ENCODE results near the gene LPP. TPM values are rescaled to one million over a fixed set of nuclear protein-coding genes. Genes with fewer than 3 reads are reported as not detected.

LPP gene
- polyA plus RNA-seq, 2 of the 4 experiments (the other 2 are of a cell fraction): 11.0 to 30.8 TPM

DNA sequence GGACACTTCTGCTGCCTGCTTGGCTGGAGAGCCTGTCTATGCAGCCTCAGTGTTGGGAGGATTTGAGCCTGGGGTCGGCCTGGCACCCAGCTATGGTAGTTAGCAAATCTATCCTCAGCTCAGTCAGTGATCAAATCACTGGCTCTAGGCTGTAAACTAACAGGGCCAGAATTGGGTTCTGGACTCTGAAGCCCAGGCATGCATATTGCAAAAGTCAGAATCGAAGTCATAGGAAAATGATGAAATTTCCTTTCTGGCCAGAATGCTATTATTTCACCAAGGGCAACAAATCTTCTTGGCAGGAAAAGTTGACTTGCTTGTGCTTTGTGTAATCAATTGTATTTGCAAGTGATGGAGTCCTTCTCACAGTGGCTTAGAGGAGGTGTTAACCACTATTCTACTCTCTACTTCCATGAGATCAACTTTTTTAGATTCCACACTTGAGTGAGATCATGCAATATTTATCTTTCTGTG lies 535.2 kb downstream of the LPP start (continued):
- no peak for TF ChIP-seq ZNF302 (CRISPR knock-in tag; IDR thresholded peaks at IDR 0.05)

GRCh38 chr3:188690064-188690463 lies 536.1 kb downstream of the LPP start:
- Histone ChIP-seq H3K4me1 (peaks cover 14% of the 10 kb centered on the region), H3K4me3 (no peak overlapping the region), H3K27ac (no peak overlapping the region), H3K9me3 (no peaks in the 10 kb centered on the region), H3K4me2 (no peak overlapping the region)
- ChIA-PET CTCF (no interaction called here), POLR2A (no interaction called here)
- 93% methylated on average over 5 of the region's 5 CpGs for WGBS (ENCODE audit: missing lambda C conversion rate)
- FAIRE-seq (no peak), DNase-seq (ENCODE audit: low read depth in 1 of 2, low spot score in 1 of 2) (no peak), ATAC-seq (no peak)
- TF ChIP-seq NR3C1 (IDR thresholded peaks at IDR 0.05) (no peak), TFCP2L1 (CRISPR knock-in tag; IDR thresholded peaks at IDR 0.05) (no peak)
- TF ChIP-seq, protein P1, sequence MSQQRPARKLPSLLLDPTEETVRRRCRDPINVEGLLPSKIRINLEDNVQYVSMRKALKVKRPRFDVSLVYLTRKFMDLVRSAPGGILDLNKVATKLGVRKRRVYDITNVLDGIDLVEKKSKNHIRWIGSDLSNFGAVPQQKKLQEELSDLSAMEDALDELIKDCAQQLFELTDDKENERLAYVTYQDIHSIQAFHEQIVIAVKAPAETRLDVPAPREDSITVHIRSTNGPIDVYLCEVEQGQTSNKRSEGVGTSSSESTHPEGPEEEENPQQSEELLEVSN (IDR thresholded peaks at IDR 0.05; ENCODE audit: borderline replicate concordance, low read depth): no peak
- TF ChIP-seq, protein P2, sequence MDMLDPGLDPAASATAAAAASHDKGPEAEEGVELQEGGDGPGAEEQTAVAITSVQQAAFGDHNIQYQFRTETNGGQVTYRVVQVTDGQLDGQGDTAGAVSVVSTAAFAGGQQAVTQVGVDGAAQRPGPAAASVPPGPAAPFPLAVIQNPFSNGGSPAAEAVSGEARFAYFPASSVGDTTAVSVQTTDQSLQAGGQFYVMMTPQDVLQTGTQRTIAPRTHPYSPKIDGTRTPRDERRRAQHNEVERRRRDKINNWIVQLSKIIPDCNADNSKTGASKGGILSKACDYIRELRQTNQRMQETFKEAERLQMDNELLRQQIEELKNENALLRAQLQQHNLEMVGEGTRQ (IDR thresholded peaks at IDR 0.05): no peak

- H3K4me2 ChIP-seq: no peak overlapping the region
- 78% methylated on average over 1 of the region's 1 CpG for WGBS (ENCODE audit: missing lambda C conversion rate)
- no peak overlapping the region for H3K4me3 ChIP-seq
- H3K9me3 ChIP-seq: no peaks in the 10 kb centered on the region
- no peak for DNase-seq (ENCODE audit: low read depth in 1 of 2, low spot score in 1 of 2)
- CTCF ChIA-PET: interaction anchor here (0.8 to 1.4 kb wide), 4 partner anchors 11 to 951 kb away, joined by 3 to 5 read pairs (median 4); no protein-coding TSS in a partner anchor
- POLR2A ChIA-PET: no interaction called here
- peaks cover 20% of the 10 kb centered on the region for H3K4me1 ChIP-seq
- TF ChIP-seq MAX (IDR thresholded peaks at IDR 0.05) (no peak), RFX5 (IDR thresholded peaks at IDR 0.05) (no peak), FOXS1 (CRISPR knock-in tag; IDR thresholded peaks at IDR 0.05) (no peak), MAFK (IDR thresholded peaks at IDR 0.05; ENCODE audit: partially characterized antibody) (peak; percentile 81)
- TF ChIP-seq, protein P2 (IDR thresholded peaks at IDR 0.05): no peak
- no peak for ATAC-seq
- no peak overlapping the region for H3K27ac ChIP-seq
- no peak for FAIRE-seq
Observed at GRCh38 chr3:188691004-188691403, 537.0 kb downstream of the LPP start.

DNA sequence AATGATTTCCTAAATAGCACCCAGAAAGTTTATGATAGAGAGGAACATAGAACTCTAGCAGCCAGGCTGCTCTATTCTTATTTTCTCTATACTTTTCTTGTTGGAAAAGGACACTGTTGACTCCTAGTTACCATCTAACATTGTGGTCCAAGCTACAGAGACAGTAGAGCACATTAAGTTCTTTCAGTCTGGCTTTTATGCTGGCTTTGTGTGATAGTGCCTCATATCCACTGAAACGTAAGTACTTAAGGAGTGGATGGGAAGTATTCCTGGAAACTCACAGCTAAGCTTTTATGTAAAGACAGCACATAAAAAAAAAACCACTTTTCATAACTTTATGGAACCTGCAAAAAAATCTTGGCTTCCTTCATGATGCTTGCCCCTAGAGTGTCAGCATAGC lies 537.7 kb downstream of the LPP start:
- CTCF ChIA-PET: interaction anchor here (0.7 to 1.4 kb wide), 4 partner anchors 14 to 952 kb away, joined by 3 to 5 read pairs (median 4); no protein-coding TSS in a partner anchor
- no peak overlapping the region for H3K4me2 ChIP-seq
- no peak overlapping the region for H3K4me3 ChIP-seq
- WGBS (ENCODE audit: missing lambda C conversion rate): 95% methylated on average over 1 of the region's 1 CpG
- FAIRE-seq (no peak), ATAC-seq (no peak), DNase-seq (ENCODE audit: low read depth in 1 of 2, low spot score in 1 of 2) (no peak)
- no peak for TF ChIP-seq RAD21 (conservative IDR thresholded peaks at IDR 0.05 in 1 of 2, IDR thresholded peaks at IDR 0.05 in 1 of 2)
- H3K4me1 ChIP-seq: peaks cover 20% of the 10 kb centered on the region
- POLR2A ChIA-PET: no interaction called here
- no peaks in the 10 kb centered on the region for H3K9me3 ChIP-seq
- no peak overlapping the region for H3K27ac ChIP-seq

DNA sequence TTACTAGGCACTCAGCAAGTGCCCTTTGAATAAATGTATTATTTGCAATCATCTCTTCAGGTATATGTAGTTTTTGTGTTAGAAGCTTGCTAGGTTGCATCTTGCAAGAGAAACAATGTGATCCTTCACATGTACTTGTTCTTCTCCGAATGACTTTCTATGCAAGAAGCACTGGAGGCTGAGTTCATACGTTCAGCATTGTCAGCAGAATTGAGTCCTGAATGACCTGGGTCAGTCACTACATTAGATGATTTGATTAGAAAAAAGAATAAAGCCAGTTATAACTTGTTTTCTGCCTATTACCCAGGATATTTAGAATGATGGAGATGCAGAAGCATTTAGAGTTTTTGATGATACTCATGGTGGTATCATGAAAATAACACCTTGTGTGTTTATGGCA lies 538.7 kb downstream of the LPP start:
- ATAC-seq (no peak), DNase-seq (ENCODE audit: low read depth in 1 of 2, low spot score in 1 of 2) (no peak), FAIRE-seq (no peak)
- H3K27ac ChIP-seq: no peak overlapping the region
- H3K4me3 ChIP-seq: no peak overlapping the region
- H3K4me2 ChIP-seq: no peak overlapping the region
- POLR2A ChIA-PET: no interaction called here
- H3K4me1 ChIP-seq: peaks cover 20% of the 10 kb centered on the region
- peak; percentile 75 for TF ChIP-seq MAFK (IDR thresholded peaks at IDR 0.05; ENCODE audit: partially characterized antibody)
- TF ChIP-seq CBX8 (IDR thresholded peaks at IDR 0.05): no peak
- CTCF ChIA-PET: no interaction called here
- 89% methylated on average over 2 of the region's 2 CpGs for WGBS (ENCODE audit: missing lambda C conversion rate)
- H3K9me3 ChIP-seq: no peaks in the 10 kb centered on the region

DNA sequence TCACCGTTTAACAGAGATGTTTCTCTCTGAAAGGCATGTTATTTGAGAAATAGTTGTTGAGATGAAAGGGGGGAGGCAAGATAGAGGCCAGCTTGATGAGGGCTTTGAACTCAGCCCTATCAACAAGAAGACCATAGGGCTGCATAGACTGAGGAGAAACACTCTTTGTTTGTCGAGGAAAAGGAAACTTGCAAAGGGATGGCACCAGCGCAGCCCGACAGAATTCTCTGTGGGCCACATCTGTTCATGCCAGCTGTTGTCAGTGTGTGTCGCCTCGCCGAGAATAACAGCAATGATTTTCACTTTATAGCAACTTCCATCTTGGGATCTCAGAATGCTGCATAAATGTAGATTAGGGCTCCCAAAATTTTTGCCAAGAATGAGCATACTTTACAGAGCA lies 539.5 kb downstream of the LPP start:
- H3K27ac ChIP-seq: no peak overlapping the region
- no peak overlapping the region for H3K4me2 ChIP-seq
- ChIA-PET CTCF (no interaction called here), POLR2A (no interaction called here)
- no peaks in the 10 kb centered on the region for H3K9me3 ChIP-seq
- peaks cover 20% of the 10 kb centered on the region for H3K4me1 ChIP-seq
- ATAC-seq: no peak
- WGBS (ENCODE audit: missing lambda C conversion rate): 90% methylated on average over 7 of the region's 7 CpGs
- no peak for FAIRE-seq
- no peak for TF ChIP-seq MAZ (IDR thresholded peaks at IDR 0.05; ENCODE audit: borderline replicate concordance, low read depth, low read length)
- TF ChIP-seq CBX8 (IDR thresholded peaks at IDR 0.05): no peak
- no peak for TF ChIP-seq POLR2AphosphoS2 (conservative IDR thresholded peaks at IDR 0.05; ENCODE audit: low read length)
- TF ChIP-seq FOSL2 (IDR thresholded peaks at IDR 0.05): no peak
- TF ChIP-seq FOSL2 (CRISPR knock-in tag; IDR thresholded peaks at IDR 0.05): no peak
- no peak for TF ChIP-seq RAD21 (conservative IDR thresholded peaks at IDR 0.05 in 1 of 2, IDR thresholded peaks at IDR 0.05 in 1 of 2)
- no peak for TF ChIP-seq EHMT2 (IDR thresholded peaks at IDR 0.05; ENCODE audit: low read depth)
- TF ChIP-seq RCOR1 (IDR thresholded peaks at IDR 0.05; ENCODE audit: low read depth, low read length): no peak
- TF ChIP-seq ZSCAN20 (CRISPR knock-in tag; IDR thresholded peaks at IDR 0.05): no peak
- no peak for TF ChIP-seq EP300 (IDR thresholded peaks at IDR 0.05)
- TF ChIP-seq NR3C1 (IDR thresholded peaks at IDR 0.05): no peak
- TF ChIP-seq NFE2L2 (conservative IDR thresholded peaks at IDR 0.05; ENCODE audit: low read length): no peak
- no peak for TF ChIP-seq ZFP36 (IDR thresholded peaks at IDR 0.05; ENCODE audit: borderline replicate concordance, partially characterized antibody)
- TF ChIP-seq FOXS1 (CRISPR knock-in tag; IDR thresholded peaks at IDR 0.05): no peak
- no peak for TF ChIP-seq SREBF2 (IDR thresholded peaks at IDR 0.05)
- no peak overlapping the region for H3K4me3 ChIP-seq
- DNase-seq (ENCODE audit: low read depth in 1 of 2, low spot score in 1 of 2): no peak
